ENCODE data around the gene STIM1. TPM values are rescaled to one million over a fixed set of nuclear protein-coding genes. Genes with fewer than 3 reads are reported as not detected.

The STIM1 gene
- total and polyA plus RNA-seq, 10 of the 15 experiments (the other 5 are each of a cell fraction or from before 2014, with no cell fraction given), result 8.6 to 57.7 (median 29.3) TPM

- TF ChIP-seq MEF2B (IDR thresholded peaks at IDR 0.05; ENCODE audit: partially characterized antibody, poor library complexity, severe bottlenecking) (peak; percentile 96), RUNX3 (IDR thresholded peaks at IDR 0.05; ENCODE audit: low read length) (peak; percentile 7), BACH1 (IDR thresholded peaks at IDR 0.05; ENCODE audit: borderline replicate concordance) (no peak), SREBF2 (IDR thresholded peaks at IDR 0.05; ENCODE audit: low read length) (no peak), POLR2A (IDR thresholded peaks at IDR 0.05; ENCODE audit: low read depth, low read length) (peak; percentile 72), E2F4 (IDR thresholded peaks at IDR 0.05; ENCODE audit: low read depth, low read length) (no peak), FOXM1 (IDR thresholded peaks at IDR 0.05; ENCODE audit: low read depth, low read length) (no peak), KAT2A (conservative IDR thresholded peaks at IDR 0.05; ENCODE audit: control insufficient read depth, low read depth, low read length) (no peak), PAX8 (IDR thresholded peaks at IDR 0.05) (no peak), GATAD2B (conservative IDR thresholded peaks at IDR 0.05; ENCODE audit: low read depth) (no peak), POU2F2 (IDR thresholded peaks at IDR 0.05; ENCODE audit: borderline replicate concordance, low read depth, low read length) (peak; percentile 17; the same call in 1 of the 3 replicates), ZNF207 (IDR thresholded peaks at IDR 0.05; ENCODE audit: borderline replicate concordance) (no peak), KDM1A (IDR thresholded peaks at IDR 0.05; ENCODE audit: borderline replicate concordance) (no peak), MYC (IDR thresholded peaks at IDR 0.05; ENCODE audit: insufficient read depth, insufficient read length, insufficient replicate concordance, low read length, severe bottlenecking) (no peak), RBBP5 (conservative IDR thresholded peaks at IDR 0.05) (no peak), SMC3 (IDR thresholded peaks at IDR 0.05; ENCODE audit: borderline replicate concordance, low read length) (no peak), YY1 (IDR thresholded peaks at IDR 0.05; ENCODE audit: low read depth, low read length) (no peak; the same call in 1 of the 2 replicates), SPI1 (IDR thresholded peaks at IDR 0.05; ENCODE audit: borderline replicate concordance, insufficient read depth, low read depth, low read length) (peak; percentile 72; the same call in 1 of the 2 replicates), JUND (IDR thresholded peaks at IDR 0.05; ENCODE audit: low read depth, low read length) (no peak), WRNIP1 (IDR thresholded peaks at IDR 0.05; ENCODE audit: borderline replicate concordance, low read depth, low read length) (no peak), EGR1 (IDR thresholded peaks at IDR 0.05; ENCODE audit: borderline replicate concordance in 1 of 2, low read depth in 2 of 2, low read length in 2 of 2) (peak in 1 of 2 experiments; percentile 81; a peak in 2 of 3 replicates), BCL3 (IDR thresholded peaks at IDR 0.05; ENCODE audit: borderline replicate concordance, insufficient read depth, low read depth, low read length, poor library complexity, severe bottlenecking) (peak; percentile 55), YBX1 (IDR thresholded peaks at IDR 0.05) (no peak), TAF1 (IDR thresholded peaks at IDR 0.05; ENCODE audit: borderline replicate concordance, low read depth, low read length) (0 out of 2 replicates have a peak, but pooled peaks have one; percentile 25)
- TF ChIP-seq, protein P1, sequence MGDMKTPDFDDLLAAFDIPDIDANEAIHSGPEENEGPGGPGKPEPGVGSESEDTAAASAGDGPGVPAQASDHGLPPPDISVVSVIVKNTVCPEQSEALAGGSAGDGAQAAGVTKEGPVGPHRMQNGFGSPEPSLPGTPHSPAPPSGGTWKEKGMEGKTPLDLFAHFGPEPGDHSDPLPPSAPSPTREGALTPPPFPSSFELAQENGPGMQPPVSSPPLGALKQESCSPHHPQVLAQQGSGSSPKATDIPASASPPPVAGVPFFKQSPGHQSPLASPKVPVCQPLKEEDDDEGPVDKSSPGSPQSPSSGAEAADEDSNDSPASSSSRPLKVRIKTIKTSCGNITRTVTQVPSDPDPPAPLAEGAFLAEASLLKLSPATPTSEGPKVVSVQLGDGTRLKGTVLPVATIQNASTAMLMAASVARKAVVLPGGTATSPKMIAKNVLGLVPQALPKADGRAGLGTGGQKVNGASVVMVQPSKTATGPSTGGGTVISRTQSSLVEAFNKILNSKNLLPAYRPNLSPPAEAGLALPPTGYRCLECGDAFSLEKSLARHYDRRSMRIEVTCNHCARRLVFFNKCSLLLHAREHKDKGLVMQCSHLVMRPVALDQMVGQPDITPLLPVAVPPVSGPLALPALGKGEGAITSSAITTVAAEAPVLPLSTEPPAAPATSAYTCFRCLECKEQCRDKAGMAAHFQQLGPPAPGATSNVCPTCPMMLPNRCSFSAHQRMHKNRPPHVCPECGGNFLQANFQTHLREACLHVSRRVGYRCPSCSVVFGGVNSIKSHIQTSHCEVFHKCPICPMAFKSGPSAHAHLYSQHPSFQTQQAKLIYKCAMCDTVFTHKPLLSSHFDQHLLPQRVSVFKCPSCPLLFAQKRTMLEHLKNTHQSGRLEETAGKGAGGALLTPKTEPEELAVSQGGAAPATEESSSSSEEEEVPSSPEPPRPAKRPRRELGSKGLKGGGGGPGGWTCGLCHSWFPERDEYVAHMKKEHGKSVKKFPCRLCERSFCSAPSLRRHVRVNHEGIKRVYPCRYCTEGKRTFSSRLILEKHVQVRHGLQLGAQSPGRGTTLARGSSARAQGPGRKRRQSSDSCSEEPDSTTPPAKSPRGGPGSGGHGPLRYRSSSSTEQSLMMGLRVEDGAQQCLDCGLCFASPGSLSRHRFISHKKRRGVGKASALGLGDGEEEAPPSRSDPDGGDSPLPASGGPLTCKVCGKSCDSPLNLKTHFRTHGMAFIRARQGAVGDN (IDR thresholded peaks at IDR 0.05), result no peak
- TF ChIP-seq, protein P2, sequence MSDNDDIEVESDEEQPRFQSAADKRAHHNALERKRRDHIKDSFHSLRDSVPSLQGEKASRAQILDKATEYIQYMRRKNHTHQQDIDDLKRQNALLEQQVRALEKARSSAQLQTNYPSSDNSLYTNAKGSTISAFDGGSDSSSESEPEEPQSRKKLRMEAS (IDR thresholded peaks at IDR 0.05; ENCODE audit: low read depth, low read length), result no peak
Measured at GRCh38 chr11:3840870-3841425, 14.5 kb upstream of the STIM1 start, which contains the start of gene RHOG (continued).

Data from GM12878 (cell line).